Tibial artery (tissue), 4 donors: ENCODE measurements around the gene REC114.
"Not testable (repeated sequence)": the region's sequence is repeated elsewhere in the genome, so short reads cannot be mapped to it uniquely, and the experiment has no call there.

ENCODE experiments used
- DNase-seq, 2 donors: peaks; one replicate each; pipeline ENCODE4 v3.0.0-alpha.2; 2019
- H3K27ac ChIP-seq, 2 donors: fragments of 200-600 bp; sonication (generic) in 1 of 2; 1 replicate in 1 of 2; 2 replicates in 1 of 2; pipeline ENCODE4 v1.5.1; 2018 to 2019; ENCODE audit warnings: mild to moderate bottlenecking in 1 of 2
- H3K27me3 ChIP-seq, 2 donors: fragments of 200-600 bp; sonication (generic) in 1 of 2; one replicate each; pipeline versions ENCODE4 v1.5.1 to v1.6.0; 2016 to 2019
- H3K36me3 ChIP-seq, 3 donors: fragments of 200-600 bp; sonication (generic) in 2 of 3; one replicate each; pipeline ENCODE4 v1.5.1; 2016 to 2019; ENCODE audit warnings: mild to moderate bottlenecking in 2 of 3
- H3K4me1 ChIP-seq, 4 donors: fragments of 200-600 bp; sonication (generic) in 2 of 4; 1 replicate in 3 of 4; 2 replicates in 1 of 4; pipeline ENCODE4 v1.5.1; 2016 to 2019
- H3K4me3 ChIP-seq, 2 donors: fragments of 200-600 bp; sonication (generic) in 1 of 2; 1 replicate in 1 of 2; 2 replicates in 1 of 2; pipeline ENCODE4 v1.5.1; 2018 to 2019; ENCODE audit warnings: mild to moderate bottlenecking in 2 of 2
- H3K9me3 ChIP-seq, 3 donors: fragments of 200-600 bp; sonication (generic) in 1 of 3; one replicate each; pipeline ENCODE4 v1.5.1; 2016 to 2019
- CTCF ChIP-seq, 2 experiments: fragments of 200-600 bp in 1 of 2; fragments of 450-650 bp in 1 of 2; IDR thresholded peaks; one replicate each; pipeline ENCODE4 v1.5.1; 2017 to 2019; ENCODE audit warnings: antibody characterized with exemption in 2 of 2, mild to moderate bottlenecking in 1 of 2, moderate library complexity in 1 of 2
- intact Hi-C: fragments of 100-400 bp; cut with DNase I; formaldehyde crosslinking; loops from one replicate; pipeline ENCODE4 v1.15.0; 2023; ENCODE audit warnings: low total_unique reads

REC114 gene

GRCh38 chr15:73442968-73443367 is at the start of gene REC114:
Gene REC114 (plus strand): TSS chr15:73443164. CDS start chr15:73443186, 22 bp downstream.
- Histone ChIP-seq H3K9me3 (peaks cover 0 to 6% (median 0%) of the 10 kb centered on the region in 3 donors), H3K36me3 (no peaks in the 10 kb centered on the region), H3K27ac (no peak within 1 kb of the TSS), H3K4me3 (no peak within 1 kb of the TSS), H3K4me1 (no peaks in the 10 kb centered on the region), H3K27me3 (peaks cover 0 to 22% of the 10 kb centered on the region in 2 donors)
- intact Hi-C loops, result no loop called here
- DNase-seq, result no peak
- TF ChIP-seq CTCF (IDR thresholded peaks at IDR 0.05), result no peak

- Histone ChIP-seq H3K27ac (no peak overlapping the region), H3K9me3 (no peaks in the 10 kb centered on the region), H3K36me3 (no peaks in the 10 kb centered on the region), H3K27me3 (peaks cover 0 to 21% of the 10 kb centered on the region in 2 donors), H3K4me1 (peaks cover 0 to 4% (median 0%) of the 10 kb centered on the region in 4 donors), H3K4me3 (no peak overlapping the region)
- no peak for DNase-seq
- TF ChIP-seq CTCF (IDR thresholded peaks at IDR 0.05), result no peak
- intact Hi-C loops, result no loop called here
Measured at GRCh38 chr15:73393336-73393735, 49.6 kb upstream of the REC114 start.

GRCh38 chr15:73394782-73395181 is 48.2 kb upstream of the REC114 start:
- TF ChIP-seq CTCF (IDR thresholded peaks at IDR 0.05), result no peak
- intact Hi-C loops, result no loop called here
- Histone ChIP-seq H3K4me1 (peaks cover 0 to 3% (median 0%) of the 10 kb centered on the region in 4 donors), H3K27ac (no peak overlapping the region), H3K4me3 (no peak overlapping the region), H3K9me3 (no peaks in the 10 kb centered on the region), H3K27me3 (peaks cover 0 to 21% of the 10 kb centered on the region in 2 donors), H3K36me3 (no peaks in the 10 kb centered on the region)
- DNase-seq, result no peak

GRCh38 chr15:73395671-73396070 is 47.3 kb upstream of the REC114 start:
- Histone ChIP-seq H3K4me3 (no peak overlapping the region), H3K27ac (no peak overlapping the region), H3K36me3 (no peaks in the 10 kb centered on the region), H3K4me1 (peaks cover 0 to 3% (median 0%) of the 10 kb centered on the region in 4 donors), H3K9me3 (no peaks in the 10 kb centered on the region), H3K27me3 (peaks cover 0 to 21% of the 10 kb centered on the region in 2 donors)
- no peak for TF ChIP-seq CTCF (IDR thresholded peaks at IDR 0.05)
- intact Hi-C loops, result no loop called here
- DNase-seq, result no peak

- Histone ChIP-seq H3K4me1 (peaks cover 0 to 3% (median 0%) of the 10 kb centered on the region in 4 donors), H3K9me3 (no peaks in the 10 kb centered on the region), H3K36me3 (no peaks in the 10 kb centered on the region), H3K4me3 (no peak overlapping the region), H3K27me3 (peaks cover 0 to 21% of the 10 kb centered on the region in 2 donors), H3K27ac (no peak overlapping the region)
- no peak for DNase-seq
- intact Hi-C loops, result no loop called here
- TF ChIP-seq CTCF (IDR thresholded peaks at IDR 0.05), result no peak
Measured at GRCh38 chr15:73397461-73397860, 45.5 kb upstream of the REC114 start.

GRCh38 chr15:73398861-73399260 is 44.1 kb upstream of the REC114 start:
- Histone ChIP-seq H3K36me3 (no peaks in the 10 kb centered on the region), H3K4me3 (no peak overlapping the region), H3K9me3 (no peaks in the 10 kb centered on the region), H3K27me3 (peaks cover 0 to 11% of the 10 kb centered on the region in 2 donors), H3K4me1 (peaks cover 0 to 3% (median 0%) of the 10 kb centered on the region in 4 donors), H3K27ac (no peak overlapping the region)
- no peak for DNase-seq
- no peak for TF ChIP-seq CTCF (IDR thresholded peaks at IDR 0.05)
- intact Hi-C loops, result no loop called here

GRCh38 chr15:73400222-73400621 is 42.7 kb upstream of the REC114 start:
- H3K27me3 ChIP-seq, H3K36me3 ChIP-seq, DNase-seq, intact Hi-C loops, H3K4me1 ChIP-seq, H3K27ac ChIP-seq, H3K4me3 ChIP-seq, H3K9me3 ChIP-seq: not testable (repeated sequence)
